Hepatocyte (in vitro differentiated cells): ENCODE data around the gene PLXND1. TPM values are rescaled to one million over a fixed set of nuclear protein-coding genes. Genes with fewer than 3 reads are reported as not detected.

Experiments used
- DNase-seq: peaks from one replicate; pipeline ENCODE4 v3.0.0-alpha.2; 2016; ENCODE audit warnings: low spot score
- H2AFZ ChIP-seq: fragments of 200-600 bp; sonication (generic); 2 replicates; pipeline ENCODE4 v1.6.0; 2016; ENCODE audit warnings: antibody characterized with exemption, mild to moderate bottlenecking
- H3K27ac ChIP-seq: fragments of 200-600 bp; sonication (generic); 2 replicates; pipeline ENCODE4 v1.5.1; 2016; ENCODE audit warnings: mild to moderate bottlenecking
- H3K27me3 ChIP-seq: fragments of 200-600 bp; sonication (generic); 2 replicates; pipeline ENCODE4 v1.6.1; 2016
- H3K36me3 ChIP-seq: fragments of 200-600 bp; sonication (generic); replicated peaks from 2 replicates; pipeline ENCODE4 v1.5.1; 2016; ENCODE audit warnings: low read depth; ENCODE audit not compliant: insufficient read depth
- H3K4me1 ChIP-seq: fragments of 200-600 bp; sonication (generic); 2 replicates; pipeline ENCODE4 v1.5.1; 2016; ENCODE audit warnings: mild to moderate bottlenecking, moderate library complexity; ENCODE audit not compliant: insufficient read depth
- H3K4me2 ChIP-seq: fragments of 200-600 bp; sonication (generic); 2 replicates; pipeline ENCODE4 v1.6.0; 2016
- H3K4me3 ChIP-seq: fragments of 200-600 bp; sonication (generic); 2 replicates; pipeline ENCODE4 v1.5.1; 2016; ENCODE audit warnings: mild to moderate bottlenecking
- H3K79me2 ChIP-seq: fragments of 200-600 bp; sonication (generic); 2 replicates; pipeline ENCODE4 v1.6.0; 2017; ENCODE audit warnings: mild to moderate bottlenecking
- H3K9me2 ChIP-seq: fragments of 200-600 bp; sonication (generic); replicated peaks from 2 replicates; pipeline ENCODE4 v1.6.0; 2017; ENCODE audit warnings: mild to moderate bottlenecking; ENCODE audit not compliant: insufficient read depth
- H3K9me3 ChIP-seq: fragments of 200-600 bp; sonication (generic); 2 replicates; pipeline ENCODE4 v1.5.1; 2016; ENCODE audit warnings: low read depth, mild to moderate bottlenecking
- H4K20me1 ChIP-seq: fragments of 200-600 bp; sonication (generic); 2 replicates; pipeline ENCODE4 v1.6.0; 2016; ENCODE audit warnings: mild to moderate bottlenecking; ENCODE audit not compliant: insufficient read depth, poor library complexity, severe bottlenecking
- CTCF ChIP-seq: fragments of 200-600 bp; sonication (generic); IDR thresholded peaks from 2 replicates; pipeline ENCODE4 v1.5.1; 2016; ENCODE audit warnings: antibody characterized with exemption, mild to moderate bottlenecking; ENCODE audit not compliant: poor library complexity
- EZH2 ChIP-seq: fragments of 200-600 bp; sonication (generic); IDR thresholded peaks from 2 replicates; pipeline ENCODE4 v1.6.1; 2016; ENCODE audit warnings: antibody characterized with exemption, mild to moderate bottlenecking, borderline replicate concordance
- EZH2phosphoT487 ChIP-seq: fragments of 200-600 bp; sonication (generic); IDR thresholded peaks from one replicate; pipeline ENCODE4 v1.6.1; 2018; ENCODE audit warnings: antibody characterized with exemption, mild to moderate bottlenecking, low read depth, moderate library complexity; ENCODE audit not compliant: unreplicated experiment, severe bottlenecking
- WGBS: methylation state at CpG from one replicate; pipeline ENCODE4 v1.1.6; 2016; ENCODE audit warnings: low lambda C conversion rate; ENCODE audit errors: missing lambda C conversion rate; 5-methylcytosine and 5-hydroxymethylcytosine counted together
- polyA plus RNA-seq: library from polyadenylated mRNA; unstranded; fragments of >200 nt; fragmentation: Nextera tagmentation; extraction: Ambion mirVana; gene quantifications from 2 replicates; pipeline ENCODE4 v1.2.1, GENCODE V29; 2016
- total RNA-seq: library from RNA; depleted of rRNA; stranded (reverse); fragments of >200 nt; gene quantifications from 2 replicates; pipeline ENCODE4 v1.2.3, GENCODE V29; 2014

The PLXND1 gene
- total and polyA plus RNA-seq, 2 experiments from 2014 or later, result 36.3 to 45.3 TPM

- H4K20me1 ChIP-seq, result no peaks in the 10 kb centered on the region
- H3K79me2 ChIP-seq, result no peaks in the 10 kb centered on the region
- DNase-seq, result no peak
- no peaks in the 10 kb centered on the region for H3K9me3 ChIP-seq
- no peak overlapping the region for H2AFZ ChIP-seq
- H3K27ac ChIP-seq, result no peak overlapping the region
- TF ChIP-seq CTCF, result no peak
- TF ChIP-seq EZH2, result no peak
- TF ChIP-seq EZH2phosphoT487, result no peak
- no peak overlapping the region for H3K4me3 ChIP-seq
- H3K4me2 ChIP-seq, result no peak overlapping the region
- H3K36me3 ChIP-seq, result no peaks in the 10 kb centered on the region
- H3K9me2 ChIP-seq, result no peaks in the 10 kb centered on the region
- H3K27me3 ChIP-seq, result no peaks in the 10 kb centered on the region
- 92% methylated on average over 21 of the region's 21 CpGs for WGBS
- H3K4me1 ChIP-seq, result no peaks in the 10 kb centered on the region
Observed at GRCh38 chr3:129577925-129578786, 28.3 kb downstream of the PLXND1 start.

GRCh38 chr3:129577366-129577765 lies 29.1 kb downstream of the PLXND1 start:
- Histone ChIP-seq H3K9me2 (no peaks in the 10 kb centered on the region), H3K27ac (no peak overlapping the region), H3K9me3 (no peaks in the 10 kb centered on the region), H2AFZ (no peak overlapping the region), H4K20me1 (no peaks in the 10 kb centered on the region), H3K4me1 (no peaks in the 10 kb centered on the region), H3K4me3 (no peak overlapping the region), H3K36me3 (no peaks in the 10 kb centered on the region), H3K4me2 (no peak overlapping the region), H3K79me2 (no peaks in the 10 kb centered on the region), H3K27me3 (no peaks in the 10 kb centered on the region)
- no peak for DNase-seq
- 74% methylated on average over 12 of the region's 17 CpGs for WGBS
- no peak for TF ChIP-seq CTCF
- no peak for TF ChIP-seq EZH2
- TF ChIP-seq EZH2phosphoT487, result no peak

GRCh38 chr3:129576514-129577352 lies 29.7 kb downstream of the PLXND1 start:
- no peak for DNase-seq
- H3K4me3 ChIP-seq, result no peak overlapping the region
- no peak for TF ChIP-seq EZH2phosphoT487

GRCh38 chr3:129575997-129576384 lies 30.5 kb downstream of the PLXND1 start:
- Histone ChIP-seq H2AFZ (no peak overlapping the region), H3K4me3 (no peak overlapping the region), H3K36me3 (no peaks in the 10 kb centered on the region), H3K79me2 (no peaks in the 10 kb centered on the region), H3K4me2 (no peak overlapping the region), H3K27ac (no peak overlapping the region), H4K20me1 (no peaks in the 10 kb centered on the region), H3K27me3 (no peaks in the 10 kb centered on the region), H3K9me3 (no peaks in the 10 kb centered on the region), H3K4me1 (no peaks in the 10 kb centered on the region), H3K9me2 (no peaks in the 10 kb centered on the region)
- 90% methylated on average over 10 of the region's 10 CpGs for WGBS
- no peak for DNase-seq
- TF ChIP-seq CTCF (no peak), EZH2phosphoT487 (no peak), EZH2 (no peak)

More at GRCh38 chr3:129576514-129577352, 29.7 kb downstream of the PLXND1 start:
- Histone ChIP-seq H3K4me2 (no peak overlapping the region), H3K79me2 (no peaks in the 10 kb centered on the region), H3K27ac (peak overlapping the region; percentile 34), H3K4me1 (no peaks in the 10 kb centered on the region), H4K20me1 (no peaks in the 10 kb centered on the region), H3K9me2 (no peaks in the 10 kb centered on the region), H3K27me3 (no peaks in the 10 kb centered on the region), H3K9me3 (no peaks in the 10 kb centered on the region), H3K36me3 (no peaks in the 10 kb centered on the region), H2AFZ (no peak overlapping the region)
- 76% methylated on average over 17 of the region's 18 CpGs for WGBS
